Thoracic aorta (tissue), 2 donors: ENCODE measurements around the gene SNX3. TPM values are rescaled to one million over a fixed set of nuclear protein-coding genes. Genes with fewer than 3 reads are reported as not detected.
"Not testable (repeated sequence)": the region's sequence is repeated elsewhere in the genome, so short reads cannot be mapped to it uniquely, and the experiment has no call there.

Experiments
- ATAC-seq: fragments of 150-250 bp; one replicate; pipeline ENCODE4 v1.8.0; 2017; ENCODE audit warnings: low read depth; ENCODE audit not compliant: insufficient number of reproducible peaks, low FRiP score
- DNase-seq: peaks from one replicate; pipeline ENCODE4 v3.0.0-alpha.2; 2020; ENCODE audit warnings: low spot score
- H3K27ac ChIP-seq, 2 donors: fragments of 200-600 bp; sonication (generic); 1 replicate in 1 of 2; 2 replicates in 1 of 2; pipeline ENCODE4 v1.5.1; 2016; ENCODE audit warnings: mild to moderate bottlenecking in 2 of 2, moderate library complexity in 2 of 2
- H3K27me3 ChIP-seq: fragments of 200-600 bp; sonication (generic); replicated peaks from 2 replicates; pipeline ENCODE4 v1.6.0; 2016; ENCODE audit warnings: mild to moderate bottlenecking; ENCODE audit not compliant: insufficient read depth
- H3K36me3 ChIP-seq: fragments of 200-600 bp; sonication (generic); one replicate; pipeline ENCODE4 v1.5.1; 2016
- H3K4me1 ChIP-seq, 2 donors: fragments of 200-600 bp; sonication (generic); 1 replicate in 1 of 2; 2 replicates in 1 of 2; pipeline versions ENCODE4 v1.5.1 to v1.6.0; 2016; ENCODE audit warnings: low read depth in 2 of 2, mild to moderate bottlenecking in 1 of 2; ENCODE audit not compliant: control insufficient read depth in 1 of 2
- H3K4me3 ChIP-seq: fragments of 200-600 bp; sonication (generic); 2 replicates; pipeline ENCODE4 v1.5.1; 2016; ENCODE audit warnings: mild to moderate bottlenecking
- H3K9me3 ChIP-seq: fragments of 200-600 bp; sonication (generic); 2 replicates; pipeline ENCODE4 v1.5.1; 2016
- CTCF ChIP-seq: fragments of 200-600 bp; sonication (generic); IDR thresholded peaks from one replicate; pipeline ENCODE4 v1.5.1; 2019; ENCODE audit warnings: antibody characterized with exemption
- total RNA-seq, 2 donors: library from RNA; depleted of rRNA; stranded (reverse); fragments of >200 nt; gene quantifications; one replicate each; pipeline versions ENCODE4 v1.1.0 to v1.2.3, GENCODE V29; 2016

SNX3 gene
- total RNA-seq, 2 donors from 2014 or later = 110 to 122 TPM

- Histone ChIP-seq H3K4me3 (no peak overlapping the region), H3K9me3 (no peaks in the 10 kb centered on the region), H3K4me1 (no peaks in the 10 kb centered on the region), H3K27me3 (no peaks in the 10 kb centered on the region), H3K27ac (no peak overlapping the region), H3K36me3 (no peaks in the 10 kb centered on the region)
- ATAC-seq (no peak), DNase-seq (no peak)
- no peak for TF ChIP-seq CTCF
Observed at GRCh38 chr6:108277831-108278230, 17.0 kb upstream of the SNX3 start.

GRCh38 chr6:108277295-108277694 lies 16.5 kb upstream of the SNX3 start:
- ATAC-seq = no peak
- Histone ChIP-seq H3K4me1 (no peaks in the 10 kb centered on the region), H3K27ac (no peak overlapping the region), H3K9me3 (no peaks in the 10 kb centered on the region), H3K36me3 (no peaks in the 10 kb centered on the region), H3K4me3 (no peak overlapping the region), H3K27me3 (no peaks in the 10 kb centered on the region)
- DNase-seq = no peak
- TF ChIP-seq CTCF = no peak

- Histone ChIP-seq H3K36me3 (no peaks in the 10 kb centered on the region), H3K27ac (no peak overlapping the region), H3K27me3 (no peaks in the 10 kb centered on the region), H3K9me3 (no peaks in the 10 kb centered on the region), H3K4me1 (no peaks in the 10 kb centered on the region), H3K4me3 (no peak overlapping the region)
- TF ChIP-seq CTCF = no peak
- ATAC-seq (no peak), DNase-seq (no peak)
Observed at GRCh38 chr6:108275976-108276375, 15.1 kb upstream of the SNX3 start.

- no peak overlapping the region for H3K4me3 ChIP-seq
- no peaks in the 10 kb centered on the region for H3K36me3 ChIP-seq
- no peaks in the 10 kb centered on the region for H3K9me3 ChIP-seq
- no peak for ATAC-seq
- no peaks in the 10 kb centered on the region for H3K27me3 ChIP-seq
- DNase-seq = no peak
- H3K27ac ChIP-seq = no peak overlapping the region
- TF ChIP-seq CTCF = no peak
- no peaks in the 10 kb centered on the region for H3K4me1 ChIP-seq
Observed at GRCh38 chr6:108274546-108274945, 13.7 kb upstream of the SNX3 start.

- not testable (repeated sequence) for ATAC-seq, H3K4me1 ChIP-seq, H3K4me3 ChIP-seq, H3K27ac ChIP-seq, DNase-seq, H3K9me3 ChIP-seq, H3K36me3 ChIP-seq, H3K27me3 ChIP-seq
Observed at GRCh38 chr6:108269955-108270354, 9.1 kb upstream of the SNX3 start.

- no peaks in the 10 kb centered on the region for H3K36me3 ChIP-seq
- TF ChIP-seq CTCF = no peak
- DNase-seq (no peak), ATAC-seq (no peak)
- H3K9me3 ChIP-seq = no peaks in the 10 kb centered on the region
- no peak overlapping the region for H3K27ac ChIP-seq
- H3K4me3 ChIP-seq = no peak overlapping the region
- no peaks in the 10 kb centered on the region for H3K27me3 ChIP-seq
- no peaks in the 10 kb centered on the region for H3K4me1 ChIP-seq
Observed at GRCh38 chr6:108268845-108269244, 8.0 kb upstream of the SNX3 start.
